Smooth muscle cell (in vitro differentiated cells): ENCODE results near the gene TP53. TPM values are rescaled to one million over a fixed set of nuclear protein-coding genes. Genes with fewer than 3 reads are reported as not detected.
A peak's percentile ranks its signal among the peaks of the same experiment; 100 is the strongest.

Experiments used
- DNase-seq: peaks from one replicate; lab custom pipeline; 2025; ENCODE audit not compliant: unreplicated experiment; lab: John Stamatoyannopoulos, UW
- H2AFZ ChIP-seq: fragments of 200-600 bp; sonication (generic); 2 replicates; pipeline ENCODE4 v1.6.0; 2016; ENCODE audit warnings: antibody characterized with exemption, low read depth, mild to moderate bottlenecking
- H3F3A ChIP-seq: fragments of 200-600 bp; sonication (generic); 2 replicates; pipeline ENCODE4 v1.6.0; 2017; ENCODE audit warnings: antibody characterized with exemption, low read depth
- H3K27ac ChIP-seq: fragments of 200-600 bp; sonication (generic); 2 replicates; pipeline ENCODE4 v1.5.1; 2016; ENCODE audit warnings: low read depth, mild to moderate bottlenecking
- H3K27me3 ChIP-seq: fragments of 200-600 bp; sonication (generic); 2 replicates; pipeline ENCODE4 v1.6.1; 2016; ENCODE audit warnings: low read depth, mild to moderate bottlenecking
- H3K36me3 ChIP-seq: fragments of 200-600 bp; sonication (generic); 2 replicates; pipeline ENCODE4 v1.5.1; 2016; ENCODE audit warnings: low read depth
- H3K4me1 ChIP-seq: fragments of 200-600 bp; sonication (generic); 2 replicates; pipeline ENCODE4 v1.5.1; 2016; ENCODE audit warnings: low read depth
- H3K4me2 ChIP-seq: fragments of 200-600 bp; sonication (generic); 2 replicates; pipeline ENCODE4 v1.6.0; 2016; ENCODE audit warnings: mild to moderate bottlenecking
- H3K4me3 ChIP-seq: fragments of 200-600 bp; sonication (generic); 2 replicates; pipeline ENCODE4 v1.5.1; 2016; ENCODE audit warnings: mild to moderate bottlenecking
- H3K79me2 ChIP-seq: fragments of 200-600 bp; sonication (generic); 2 replicates; pipeline ENCODE4 v1.6.0; 2016; ENCODE audit warnings: low read depth, mild to moderate bottlenecking
- H3K9ac ChIP-seq: fragments of 200-600 bp; sonication (generic); 2 replicates; pipeline ENCODE4 v1.6.0; 2016; ENCODE audit warnings: low read depth
- H3K9me3 ChIP-seq: fragments of 200-600 bp; sonication (generic); replicated peaks from 2 replicates; pipeline ENCODE4 v1.5.1; 2016; ENCODE audit warnings: low read depth
- H4K20me1 ChIP-seq: fragments of 200-600 bp; sonication (generic); 2 replicates; pipeline ENCODE4 v1.6.0; 2016; ENCODE audit warnings: low read depth
- CTCF ChIP-seq: fragments of 200-600 bp; sonication (generic); IDR thresholded peaks from 2 replicates; pipeline ENCODE4 v1.5.1; 2017; ENCODE audit warnings: borderline replicate concordance, mild to moderate bottlenecking, antibody characterized with exemption; ENCODE audit not compliant: insufficient read depth, poor library complexity, severe bottlenecking
- WGBS: methylation state at CpG from one replicate; pipeline ENCODE4 v1.1.7; 2016; ENCODE audit warnings: low lambda C conversion rate; 5-methylcytosine and 5-hydroxymethylcytosine counted together
- polyA plus RNA-seq: library from polyadenylated mRNA; unstranded; fragments of >200 nt; fragmentation: Nextera tagmentation; extraction: Ambion mirVana; gene quantifications from 2 replicates; pipeline ENCODE4 v1.2.1, GENCODE V29; 2016
- total RNA-seq: library from RNA; depleted of rRNA; stranded (reverse); fragments of >200 nt; gene quantifications from 2 replicates; pipeline ENCODE4 v1.2.3, GENCODE V29; 2014

TP53 gene
- total and polyA plus RNA-seq, 2 experiments from 2014 or later = 21.1 to 55.1 TPM

- no peak for DNase-seq
- no peaks in the 10 kb centered on the region for H3K36me3 ChIP-seq
- no peaks in the 10 kb centered on the region for H4K20me1 ChIP-seq
- H3K79me2 ChIP-seq = no peaks in the 10 kb centered on the region
- no peak overlapping the region for H3K27ac ChIP-seq
- no peak overlapping the region for H2AFZ ChIP-seq
- H3K4me1 ChIP-seq = no peaks in the 10 kb centered on the region
- no peaks in the 10 kb centered on the region for H3K9me3 ChIP-seq
- H3K27me3 ChIP-seq = no peaks in the 10 kb centered on the region
- TF ChIP-seq CTCF = no peak
- WGBS = 97% methylated on average over 23 of the region's 26 CpGs
- no peak overlapping the region for H3K4me2 ChIP-seq
- H3F3A ChIP-seq = no peaks in the 10 kb centered on the region
- no peak overlapping the region for H3K9ac ChIP-seq
- no peak overlapping the region for H3K4me3 ChIP-seq
These were observed 46.5 kb downstream of the TP53 start for GRCh38 chr17:7640783-7641182.

GRCh38 chr17:7636163-7636562 lies 51.1 kb downstream of the TP53 start:
- no peak for DNase-seq
- H4K20me1 ChIP-seq = no peaks in the 10 kb centered on the region
- no peak overlapping the region for H3K4me2 ChIP-seq
- no peak for TF ChIP-seq CTCF
- H3K36me3 ChIP-seq = no peaks in the 10 kb centered on the region
- no peak overlapping the region for H3K9ac ChIP-seq
- H3K4me3 ChIP-seq = no peak overlapping the region
- no peak overlapping the region for H2AFZ ChIP-seq
- no peaks in the 10 kb centered on the region for H3K27me3 ChIP-seq
- no peaks in the 10 kb centered on the region for H3K9me3 ChIP-seq
- H3F3A ChIP-seq = no peaks in the 10 kb centered on the region
- H3K4me1 ChIP-seq = no peaks in the 10 kb centered on the region
- no peaks in the 10 kb centered on the region for H3K79me2 ChIP-seq
- H3K27ac ChIP-seq = no peak overlapping the region
- 86% methylated on average over 3 of the region's 5 CpGs for WGBS

GRCh38 chr17:7634384-7634783 lies 52.9 kb downstream of the TP53 start:
- no peaks in the 10 kb centered on the region for H3K79me2 ChIP-seq
- no peaks in the 10 kb centered on the region for H3K27me3 ChIP-seq
- H3K4me3 ChIP-seq = no peak overlapping the region
- peak; percentile 29 for DNase-seq
- H4K20me1 ChIP-seq = no peaks in the 10 kb centered on the region
- H3K9ac ChIP-seq = no peak overlapping the region
- no peak overlapping the region for H3K27ac ChIP-seq
- H2AFZ ChIP-seq = peak overlapping the region; percentile 54
- H3F3A ChIP-seq = no peaks in the 10 kb centered on the region
- no peaks in the 10 kb centered on the region for H3K9me3 ChIP-seq
- H3K4me2 ChIP-seq = peak overlapping the region; percentile 52
- TF ChIP-seq CTCF = peak; percentile 50
- H3K4me1 ChIP-seq = no peaks in the 10 kb centered on the region
- WGBS = 49% methylated on average over 5 of the region's 5 CpGs
- H3K36me3 ChIP-seq = no peaks in the 10 kb centered on the region

- no peak overlapping the region for H3K4me3 ChIP-seq
- H2AFZ ChIP-seq = no peak overlapping the region
- H3K9me3 ChIP-seq = no peaks in the 10 kb centered on the region
- H4K20me1 ChIP-seq = no peaks in the 10 kb centered on the region
- H3K27me3 ChIP-seq = no peaks in the 10 kb centered on the region
- no peak overlapping the region for H3K4me2 ChIP-seq
- H3K79me2 ChIP-seq = no peaks in the 10 kb centered on the region
- no peaks in the 10 kb centered on the region for H3K4me1 ChIP-seq
- H3K36me3 ChIP-seq = no peaks in the 10 kb centered on the region
- no peak overlapping the region for H3K27ac ChIP-seq
- DNase-seq = no peak
- TF ChIP-seq CTCF = no peak
- WGBS = 77% methylated on average over 2 of the region's 2 CpGs
- H3K9ac ChIP-seq = no peak overlapping the region
- H3F3A ChIP-seq = no peaks in the 10 kb centered on the region
These were observed 54.2 kb downstream of the TP53 start for GRCh38 chr17:7633093-7633492.
